IPS-20b (cell line): ENCODE data around the gene BAG2.

Experiments
- H3K27ac ChIP-seq: one replicate; pipeline ENCODE4 v1.5.1; 2013; ENCODE audit warnings: low read length
- H3K27me3 ChIP-seq: 2 replicates; pipeline ENCODE4 v1.6.1; 2013; ENCODE audit warnings: mild to moderate bottlenecking, low read length, inconsistent platforms; ENCODE audit not compliant: insufficient read depth
- H3K36me3 ChIP-seq: 2 replicates; pipeline ENCODE4 v1.6.1; 2013; ENCODE audit warnings: low read depth, mild to moderate bottlenecking, inconsistent platforms, low read length, moderate library complexity; ENCODE audit not compliant: insufficient read depth
- H3K4me1 ChIP-seq: 2 replicates; pipeline ENCODE4 v1.6.1; 2013; ENCODE audit warnings: mild to moderate bottlenecking, control low read depth, inconsistent platforms, low read length, moderate library complexity; ENCODE audit not compliant: insufficient read depth
- H3K4me3 ChIP-seq: 2 replicates; pipeline ENCODE4 v1.5.1; 2013; ENCODE audit warnings: mild to moderate bottlenecking, low read length, inconsistent platforms
- H3K9ac ChIP-seq: 2 replicates; pipeline ENCODE4 v1.6.1; 2013; ENCODE audit warnings: low read depth, mild to moderate bottlenecking, inconsistent platforms, low read length, moderate library complexity
- H3K9me3 ChIP-seq: 2 replicates; pipeline ENCODE4 v1.6.1; 2013; ENCODE audit warnings: mild to moderate bottlenecking, low read depth, low read length, inconsistent platforms; ENCODE audit not compliant: insufficient read depth

BAG2 gene

GRCh38 chr6:57147955-57148858 lies 23.9 kb upstream of the BAG2 start:
- H3K36me3 ChIP-seq, result peaks cover 63% of the 10 kb centered on the region
- H3K27ac ChIP-seq, result no peak overlapping the region
- H3K4me3 ChIP-seq, result no peak overlapping the region
- H3K4me1 ChIP-seq, result no peaks in the 10 kb centered on the region
- no peak overlapping the region for H3K9ac ChIP-seq
- H3K27me3 ChIP-seq, result no peaks in the 10 kb centered on the region
- H3K9me3 ChIP-seq, result no peaks in the 10 kb centered on the region

- Histone ChIP-seq H3K4me1 (no peaks in the 10 kb centered on the region), H3K9ac (no peak overlapping the region), H3K27me3 (no peaks in the 10 kb centered on the region), H3K36me3 (peaks cover 32% of the 10 kb centered on the region), H3K27ac (no peak overlapping the region), H3K4me3 (no peak overlapping the region), H3K9me3 (no peaks in the 10 kb centered on the region)
Measured at GRCh38 chr6:57158658-57159057, 13.5 kb upstream of the BAG2 start.

- Histone ChIP-seq H3K36me3 (peaks cover 27% of the 10 kb centered on the region), H3K9me3 (no peaks in the 10 kb centered on the region), H3K27ac (no peak overlapping the region), H3K27me3 (no peaks in the 10 kb centered on the region), H3K9ac (no peak overlapping the region), H3K4me1 (no peaks in the 10 kb centered on the region), H3K4me3 (no peak overlapping the region)
Measured at GRCh38 chr6:57159127-57159526, 13.0 kb upstream of the BAG2 start.

- Histone ChIP-seq H3K9ac (no peak overlapping the region), H3K4me3 (no peak overlapping the region), H3K36me3 (peaks cover 27% of the 10 kb centered on the region), H3K4me1 (no peaks in the 10 kb centered on the region), H3K27me3 (no peaks in the 10 kb centered on the region), H3K9me3 (no peaks in the 10 kb centered on the region), H3K27ac (no peak overlapping the region)
Measured at GRCh38 chr6:57162028-57162427, 10.1 kb upstream of the BAG2 start.

GRCh38 chr6:57162516-57162915 lies 9.6 kb upstream of the BAG2 start:
- Histone ChIP-seq H3K27ac (no peak overlapping the region), H3K9ac (no peak overlapping the region), H3K4me3 (no peak overlapping the region), H3K36me3 (peaks cover 32% of the 10 kb centered on the region), H3K27me3 (no peaks in the 10 kb centered on the region), H3K9me3 (no peaks in the 10 kb centered on the region), H3K4me1 (no peaks in the 10 kb centered on the region)

GRCh38 chr6:57163956-57164355 lies 8.2 kb upstream of the BAG2 start:
- peaks cover 35% of the 10 kb centered on the region for H3K36me3 ChIP-seq
- H3K27ac ChIP-seq, result no peak overlapping the region
- no peaks in the 10 kb centered on the region for H3K9me3 ChIP-seq
- no peaks in the 10 kb centered on the region for H3K27me3 ChIP-seq
- no peak overlapping the region for H3K4me3 ChIP-seq
- no peak overlapping the region for H3K9ac ChIP-seq
- no peaks in the 10 kb centered on the region for H3K4me1 ChIP-seq

GRCh38 chr6:57165080-57165479 lies 7.0 kb upstream of the BAG2 start:
- H3K9ac ChIP-seq, result no peak overlapping the region
- H3K4me3 ChIP-seq, result no peak overlapping the region
- H3K36me3 ChIP-seq, result peaks cover 35% of the 10 kb centered on the region
- no peaks in the 10 kb centered on the region for H3K27me3 ChIP-seq
- H3K4me1 ChIP-seq, result no peaks in the 10 kb centered on the region
- no peak overlapping the region for H3K27ac ChIP-seq
- H3K9me3 ChIP-seq, result no peaks in the 10 kb centered on the region

- no peaks in the 10 kb centered on the region for H3K9me3 ChIP-seq
- peaks cover 12% of the 10 kb centered on the region; the same call in 1 of the 2 replicates for H3K4me1 ChIP-seq
- peak overlapping the region; percentile 82 for H3K9ac ChIP-seq
- no peak overlapping the region for H3K27ac ChIP-seq
- peaks cover 14% of the 10 kb centered on the region for H3K27me3 ChIP-seq
- no peaks in the 10 kb centered on the region; the same call in 1 of the 2 replicates for H3K36me3 ChIP-seq
- peak overlapping the region; percentile 86 for H3K4me3 ChIP-seq
Measured at GRCh38 chr6:57173056-57173885, 1.1 kb downstream of the BAG2 start.

GRCh38 chr6:57173886-57174510 lies 1.9 kb downstream of the BAG2 start:
- no peaks in the 10 kb centered on the region; the same call in 1 of the 2 replicates for H3K36me3 ChIP-seq
- peak overlapping the region; percentile 82; the same call in 1 of the 2 replicates for H3K9ac ChIP-seq
- no peak overlapping the region for H3K27ac ChIP-seq
- peak overlapping the region; percentile 86 for H3K4me3 ChIP-seq
- H3K4me1 ChIP-seq, result peaks cover 12% of the 10 kb centered on the region; the same call in 1 of the 2 replicates
- H3K27me3 ChIP-seq, result peaks cover 14% of the 10 kb centered on the region
- H3K9me3 ChIP-seq, result no peaks in the 10 kb centered on the region

GRCh38 chr6:57174511-57174907 lies 2.4 kb downstream of the BAG2 start:
- Histone ChIP-seq H3K36me3 (no peaks in the 10 kb centered on the region), H3K27me3 (peaks cover 14% of the 10 kb centered on the region), H3K9me3 (no peaks in the 10 kb centered on the region), H3K27ac (no peak overlapping the region), H3K4me1 (peaks cover 12% of the 10 kb centered on the region; the same call in 1 of the 2 replicates), H3K9ac (peak overlapping the region; percentile 82; the same call in 1 of the 2 replicates), H3K4me3 (peak overlapping the region; percentile 86)

- peaks cover 12% of the 10 kb centered on the region; the same call in 1 of the 2 replicates for H3K4me1 ChIP-seq
- peaks cover 13% of the 10 kb centered on the region for H3K36me3 ChIP-seq
Measured at GRCh38 chr6:57177545-57178265, 5.6 kb downstream of the BAG2 start.

More at GRCh38 chr6:57177545-57178265, 5.6 kb downstream of the BAG2 start:
- no peak overlapping the region for H3K4me3 ChIP-seq
- peaks cover 14% of the 10 kb centered on the region for H3K27me3 ChIP-seq
- H3K27ac ChIP-seq, result no peak overlapping the region
- no peaks in the 10 kb centered on the region for H3K9me3 ChIP-seq
- H3K9ac ChIP-seq, result no peak overlapping the region
